ENCODE data around the gene STK31.

- no peak for TF ChIP-seq CTCF (IDR thresholded peaks at IDR 0.05; ENCODE audit: low read depth, low read length, poor library complexity, severe bottlenecking)
- no peak for TF ChIP-seq EZH2phosphoT487 (IDR thresholded peaks at IDR 0.05; ENCODE audit: borderline replicate concordance, low read length)
Observed at GRCh38 chr7:23873306-23873705, 163.3 kb downstream of the STK31 start.

All from DOHH2 (cell line).